ENCODE results near the gene SPDYE2. TPM values are rescaled to one million over a fixed set of nuclear protein-coding genes. Genes with fewer than 3 reads are reported as not detected.
"Not testable (repeated sequence)": the region's sequence is repeated elsewhere in the genome, so short reads cannot be mapped to it uniquely, and the experiment has no call there.

Gene SPDYE2
- total and polyA plus RNA-seq, 2 of the 13 experiments (the other 11 are each of a cell fraction or from before 2014, with no cell fraction given): not detected

GRCh38 chr7:102520797-102521196 is 30.2 kb upstream of the SPDYE2 start:
- H3K4me2 ChIP-seq (ENCODE audit: low read depth, low read length); H3K4me3 ChIP-seq (replicated peaks in 1 of 3; ENCODE audit: insufficient read depth in 1 of 3, low read depth in 2 of 3, low read length in 3 of 3); H2AFZ ChIP-seq (ENCODE audit: low read length); ATAC-seq; H3K4me1 ChIP-seq (ENCODE audit: insufficient read depth, low read length); CTCF ChIA-PET (ENCODE audit: low intra/inter-chr PET ratio, low total read pairs); H3K27me3 ChIP-seq (ENCODE audit: control insufficient read depth in 1 of 2, insufficient read depth in 2 of 2, low read length in 2 of 2); intact Hi-C loops (cut with micrococcal nuclease; ENCODE audit: unreplicated experiment); FAIRE-seq; H3K9ac ChIP-seq (ENCODE audit: insufficient read depth, low read depth, low read length); H3K79me2 ChIP-seq (ENCODE audit: insufficient read depth, low read length); H3K36me3 ChIP-seq (replicated peaks in 1 of 2; ENCODE audit: control insufficient read depth in 1 of 2, insufficient read depth in 2 of 2, low read length in 2 of 2); BruUV-seq (replicated peaks); POLR2A ChIA-PET; H3K27ac ChIP-seq (ENCODE audit: extremely low read length, insufficient read depth, low read length); H4K20me1 ChIP-seq (ENCODE audit: insufficient read depth, low read length); H3K9me3 ChIP-seq (ENCODE audit: low read length); in situ Hi-C loops (cut with HindIII; ENCODE audit: extremely low pct_ligation_motif_present, low pct_unique_long_range_greater_than_20kb); DNase-seq (ENCODE audit: low spot score): not testable (repeated sequence)
- WGBS (ENCODE audit: low lambda C conversion rate): 36% methylated on average over 4 of the region's 5 CpGs

DNA sequence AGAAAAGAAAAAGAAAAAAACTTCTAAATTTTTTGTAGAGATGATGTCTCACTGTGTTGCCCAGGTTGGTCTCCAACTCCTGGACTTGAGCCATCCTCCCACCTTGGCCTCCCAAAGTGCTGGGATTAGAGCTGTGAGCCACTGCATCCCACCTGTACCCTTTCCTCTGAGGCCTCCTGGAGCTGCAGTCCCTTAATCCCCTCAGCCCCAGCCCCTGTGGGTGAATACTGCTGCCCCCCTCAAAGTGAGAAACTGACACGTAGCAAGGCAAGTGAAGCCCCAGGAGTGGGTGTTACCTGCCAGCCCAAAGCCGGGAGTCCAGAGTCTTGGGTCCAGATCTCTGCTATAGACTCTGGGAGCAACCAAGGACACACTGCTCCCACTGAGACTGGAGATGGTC is 26.2 kb upstream of the SPDYE2 start:
- H3K4me2 ChIP-seq (ENCODE audit: low read depth, low read length); H3K9me3 ChIP-seq (ENCODE audit: low read length); H3K79me2 ChIP-seq (ENCODE audit: insufficient read depth, low read length); H3K4me3 ChIP-seq (replicated peaks in 1 of 3; ENCODE audit: insufficient read depth in 1 of 3, low read depth in 2 of 3, low read length in 3 of 3); POLR2A ChIA-PET; DNase-seq (ENCODE audit: low spot score); intact Hi-C loops (cut with micrococcal nuclease; ENCODE audit: unreplicated experiment); H4K20me1 ChIP-seq (ENCODE audit: insufficient read depth, low read length); in situ Hi-C loops (cut with HindIII; ENCODE audit: extremely low pct_ligation_motif_present, low pct_unique_long_range_greater_than_20kb); H3K27me3 ChIP-seq (ENCODE audit: control insufficient read depth in 1 of 2, insufficient read depth in 2 of 2, low read length in 2 of 2); H3K27ac ChIP-seq (ENCODE audit: extremely low read length, insufficient read depth, low read length); BruUV-seq (replicated peaks); H3K4me1 ChIP-seq (ENCODE audit: insufficient read depth, low read length); FAIRE-seq; H3K9ac ChIP-seq (ENCODE audit: insufficient read depth, low read depth, low read length); CTCF ChIA-PET (ENCODE audit: low intra/inter-chr PET ratio, low total read pairs); H2AFZ ChIP-seq (ENCODE audit: low read length); H3K36me3 ChIP-seq (replicated peaks in 1 of 2; ENCODE audit: control insufficient read depth in 1 of 2, insufficient read depth in 2 of 2, low read length in 2 of 2): not testable (repeated sequence)
- peak; percentile 10 for ATAC-seq
- WGBS (ENCODE audit: low lambda C conversion rate): no CpG with 5 or more reads among the region's 2 CpGs

- DNase-seq (ENCODE audit: low spot score); ATAC-seq; in situ Hi-C loops (cut with HindIII; ENCODE audit: extremely low pct_ligation_motif_present, low pct_unique_long_range_greater_than_20kb); H3K27me3 ChIP-seq (ENCODE audit: control insufficient read depth in 1 of 2, insufficient read depth in 2 of 2, low read length in 2 of 2); H2AFZ ChIP-seq (ENCODE audit: low read length); H3K4me3 ChIP-seq (replicated peaks in 1 of 3; ENCODE audit: insufficient read depth in 1 of 3, low read depth in 2 of 3, low read length in 3 of 3); POLR2A ChIA-PET; H3K27ac ChIP-seq (ENCODE audit: extremely low read length, insufficient read depth, low read length); H3K79me2 ChIP-seq (ENCODE audit: insufficient read depth, low read length); H3K36me3 ChIP-seq (replicated peaks in 1 of 2; ENCODE audit: control insufficient read depth in 1 of 2, insufficient read depth in 2 of 2, low read length in 2 of 2); H3K9me3 ChIP-seq (ENCODE audit: low read length); CTCF ChIA-PET (ENCODE audit: low intra/inter-chr PET ratio, low total read pairs); H3K9ac ChIP-seq (ENCODE audit: insufficient read depth, low read depth, low read length); H4K20me1 ChIP-seq (ENCODE audit: insufficient read depth, low read length); FAIRE-seq; BruUV-seq (replicated peaks); H3K4me2 ChIP-seq (ENCODE audit: low read depth, low read length); intact Hi-C loops (cut with micrococcal nuclease; ENCODE audit: unreplicated experiment); H3K4me1 ChIP-seq (ENCODE audit: insufficient read depth, low read length): not testable (repeated sequence)
- 73% methylated on average over 1 of the region's 8 CpGs for WGBS (ENCODE audit: low lambda C conversion rate)
Measured at GRCh38 chr7:102527182-102527581, 23.8 kb upstream of the SPDYE2 start.

DNA sequence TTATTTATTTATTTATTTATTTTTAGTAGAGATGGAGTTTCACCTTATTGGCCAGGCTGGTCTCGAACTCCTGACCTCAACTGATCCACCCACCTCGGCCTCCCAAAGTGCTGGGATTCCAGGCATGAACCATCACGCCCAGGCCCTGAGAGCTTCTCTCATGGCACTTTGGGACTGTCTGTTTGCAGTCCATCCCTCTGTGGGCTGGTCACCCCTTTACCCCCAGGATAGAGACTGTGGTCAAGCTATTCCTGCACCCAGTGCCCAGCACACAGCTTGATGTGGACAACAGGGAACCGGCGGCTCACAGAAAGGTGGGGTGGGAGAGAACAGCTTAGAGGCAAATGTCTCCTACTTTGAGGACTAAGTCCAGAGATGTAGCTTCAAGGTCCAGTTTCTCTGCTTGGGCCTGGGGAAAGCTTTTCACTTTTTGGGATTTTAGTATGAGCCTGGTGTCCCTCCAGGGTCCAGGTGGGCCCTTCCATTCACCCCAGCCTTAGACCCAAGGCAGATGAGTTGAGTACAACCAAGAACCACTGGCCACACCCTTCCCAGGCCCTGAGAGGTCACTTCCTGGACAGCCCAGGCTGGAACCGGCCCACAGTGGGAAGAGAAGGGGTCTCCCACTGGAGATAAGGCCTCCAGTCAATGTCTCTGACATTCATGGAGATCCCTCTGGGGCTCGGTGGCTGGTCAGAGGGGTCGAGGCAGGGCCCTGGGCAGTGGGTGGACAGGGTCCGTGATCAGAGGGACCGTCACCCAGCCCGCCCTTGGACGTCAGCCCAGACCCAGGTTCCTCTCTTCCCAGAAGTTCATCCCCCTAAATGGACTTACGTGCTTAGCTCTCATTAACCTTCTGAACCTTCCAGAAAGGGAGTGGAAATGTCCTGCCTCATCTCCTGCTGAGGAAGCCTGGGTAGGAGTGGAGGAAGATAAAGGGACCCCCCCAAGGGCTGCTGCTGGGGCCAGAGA is 22.9 kb upstream of the SPDYE2 start:
- intact Hi-C loops (cut with micrococcal nuclease; ENCODE audit: unreplicated experiment); H3K27me3 ChIP-seq (ENCODE audit: control insufficient read depth in 1 of 2, insufficient read depth in 2 of 2, low read length in 2 of 2); H3K4me2 ChIP-seq (ENCODE audit: low read depth, low read length); H3K79me2 ChIP-seq (ENCODE audit: insufficient read depth, low read length); POLR2A ChIA-PET; H3K4me3 ChIP-seq (replicated peaks in 1 of 3; ENCODE audit: insufficient read depth in 1 of 3, low read depth in 2 of 3, low read length in 3 of 3); H4K20me1 ChIP-seq (ENCODE audit: insufficient read depth, low read length); H3K4me1 ChIP-seq (ENCODE audit: insufficient read depth, low read length); H2AFZ ChIP-seq (ENCODE audit: low read length); H3K9me3 ChIP-seq (ENCODE audit: low read length); H3K9ac ChIP-seq (ENCODE audit: insufficient read depth, low read depth, low read length); FAIRE-seq; in situ Hi-C loops (cut with HindIII; ENCODE audit: extremely low pct_ligation_motif_present, low pct_unique_long_range_greater_than_20kb); H3K27ac ChIP-seq (ENCODE audit: extremely low read length, insufficient read depth, low read length); CTCF ChIA-PET (ENCODE audit: low intra/inter-chr PET ratio, low total read pairs); H3K36me3 ChIP-seq (replicated peaks in 1 of 2; ENCODE audit: control insufficient read depth in 1 of 2, insufficient read depth in 2 of 2, low read length in 2 of 2); BruUV-seq (replicated peaks); DNase-seq (ENCODE audit: low spot score): not testable (repeated sequence)
- peak; percentile 11 for ATAC-seq
- WGBS (ENCODE audit: low lambda C conversion rate): 81% methylated on average over 5 of the region's 13 CpGs
